ENCODE results near the gene SLC22A12. TPM values are rescaled to one million over a fixed set of nuclear protein-coding genes. Genes with fewer than 3 reads are reported as not detected.

The SLC22A12 gene
- total RNA-seq, 2 donors from 2014 or later, result not detected

- Histone ChIP-seq H3K36me3 (no peaks in the 10 kb centered on the region), H3K9me3 (no peaks in the 10 kb centered on the region), H3K27ac (no peak overlapping the region), H3K4me1 (peaks cover 0 to 25% of the 10 kb centered on the region in 2 donors), H3K27me3 (no peaks in the 10 kb centered on the region), H3K4me3 (no peak overlapping the region)
- DNase-seq (ENCODE audit: low spot score), result no peak
- TF ChIP-seq CTCF (IDR thresholded peaks at IDR 0.05), result no peak
Measured at GRCh38 chr11:64556721-64557250, 34.2 kb upstream of the SLC22A12 start.

GRCh38 chr11:64558065-64558745 is 32.8 kb upstream of the SLC22A12 start:
- no peak overlapping the region for H3K4me3 ChIP-seq
- no peak for TF ChIP-seq CTCF (IDR thresholded peaks at IDR 0.05)
- H3K27me3 ChIP-seq, result no peaks in the 10 kb centered on the region
- no peaks in the 10 kb centered on the region for H3K36me3 ChIP-seq
- H3K9me3 ChIP-seq, result no peaks in the 10 kb centered on the region
- no peak for DNase-seq (ENCODE audit: low spot score)
- H3K4me1 ChIP-seq, result peaks cover 0 to 25% of the 10 kb centered on the region in 2 donors
- no peak overlapping the region for H3K27ac ChIP-seq

GRCh38 chr11:64558869-64559268 is 32.2 kb upstream of the SLC22A12 start:
- peaks cover 0 to 18% of the 10 kb centered on the region in 2 donors for H3K4me1 ChIP-seq
- H3K4me3 ChIP-seq, result no peak overlapping the region
- no peak for DNase-seq (ENCODE audit: low spot score)
- TF ChIP-seq CTCF (IDR thresholded peaks at IDR 0.05), result no peak
- no peaks in the 10 kb centered on the region for H3K27me3 ChIP-seq
- no peaks in the 10 kb centered on the region for H3K36me3 ChIP-seq
- no peaks in the 10 kb centered on the region for H3K9me3 ChIP-seq
- no peak overlapping the region for H3K27ac ChIP-seq

GRCh38 chr11:64559351-64560138 is 31.5 kb upstream of the SLC22A12 start:
- no peaks in the 10 kb centered on the region for H3K36me3 ChIP-seq
- TF ChIP-seq CTCF (IDR thresholded peaks at IDR 0.05), result no peak
- H3K27ac ChIP-seq, result no peak overlapping the region
- H3K4me3 ChIP-seq, result no peak overlapping the region
- H3K27me3 ChIP-seq, result no peaks in the 10 kb centered on the region
- no peaks in the 10 kb centered on the region for H3K9me3 ChIP-seq
- DNase-seq (ENCODE audit: low spot score), result no peak
- peaks cover 0 to 12% of the 10 kb centered on the region in 2 donors for H3K4me1 ChIP-seq

- Histone ChIP-seq H3K4me3 (no peak overlapping the region), H3K4me1 (peaks cover 0 to 5% of the 10 kb centered on the region in 2 donors), H3K9me3 (no peaks in the 10 kb centered on the region), H3K27me3 (no peaks in the 10 kb centered on the region), H3K36me3 (no peaks in the 10 kb centered on the region), H3K27ac (no peak overlapping the region)
- no peak for DNase-seq (ENCODE audit: low spot score)
- TF ChIP-seq CTCF (IDR thresholded peaks at IDR 0.05), result no peak
Measured at GRCh38 chr11:64560139-64560771, 30.8 kb upstream of the SLC22A12 start.

Measured in right atrium auricular region (tissue), 2 donors.